Right lobe of liver (tissue), 6 donors: ENCODE measurements around the gene SLC12A3. TPM values are rescaled to one million over a fixed set of nuclear protein-coding genes. Genes with fewer than 3 reads are reported as not detected.

Experiments used
- ATAC-seq, 4 donors: fragments of 200-7000 bp; cut with Tn5 transposase; one replicate each; pipeline ENCODE4 v1.9.1; 2020; ENCODE audit warnings: mild to moderate bottlenecking in 4 of 4, moderate library complexity in 4 of 4
- DNase-seq, 3 donors: peaks; one replicate each; pipeline ENCODE4 v3.0.0-alpha.2; 2020
- H3K27ac ChIP-seq, 3 donors: fragments of 200-600 bp; one replicate each; pipeline ENCODE4 v1.8.0; 2022
- H3K27me3 ChIP-seq, 2 donors: fragments of 200-600 bp; one replicate each; pipeline ENCODE4 v1.8.0; 2022
- H3K36me3 ChIP-seq, 4 donors: fragments of 200-600 bp; sonication (generic) in 1 of 4; one replicate each; pipeline versions ENCODE4 v1.5.1 to v1.8.0; 2017 to 2022; ENCODE audit warnings: control low read depth in 1 of 4
- H3K4me1 ChIP-seq, 4 donors: fragments of 200-600 bp; sonication (generic) in 1 of 4; one replicate each; pipeline versions ENCODE4 v1.5.1 to v1.8.0; 2017 to 2022; ENCODE audit warnings: control low read depth in 1 of 4
- H3K4me3 ChIP-seq, 3 donors: fragments of 200-600 bp; one replicate each; pipeline ENCODE4 v1.8.0; 2022
- H3K9me3 ChIP-seq, 4 donors: fragments of 200-600 bp; sonication (generic) in 1 of 4; one replicate each; pipeline versions ENCODE4 v1.5.1 to v1.8.0; 2017 to 2022; ENCODE audit warnings: control low read depth in 1 of 4
- CTCF ChIP-seq, 4 donors: fragments of 200-600 bp in 3 of 4; fragments of 450-650 bp in 1 of 4; IDR thresholded peaks; one replicate each; pipeline versions ENCODE4 v1.5.1 to v1.8.0; 2016 to 2022; ENCODE audit warnings: antibody characterized with exemption in 4 of 4, mild to moderate bottlenecking in 2 of 4
- POLR2A ChIP-seq: fragments of 450-650 bp; IDR thresholded peaks from one replicate; pipeline ENCODE4 v1.6.1; 2017; ENCODE audit warnings: antibody characterized with exemption, mild to moderate bottlenecking
- WGBS: methylation state at CpG from one replicate; pipeline ENCODE4 v1.1.6; 2018; ENCODE audit warnings: low coverage, low lambda C conversion rate; ENCODE audit not compliant: insufficient coverage; ENCODE audit errors: missing lambda C conversion rate; 5-methylcytosine and 5-hydroxymethylcytosine counted together
- intact Hi-C, 2 donors: fragments of 100-400 bp; cut with DNase I; formaldehyde crosslinking; loops; one replicate each; pipeline versions ENCODE4 v1.11.2 to v1.14.1; 2022
- total RNA-seq, 6 experiments: library from RNA; depleted of rRNA in 2 of 6; stranded (reverse); fragments of >200 nt in 2 of 6; fragmentation: NEBNext Ultra II Directional in 3 of 6; extraction: Animal tissue kit (Norgen Biotek cat#: 25700) in 3 of 6; gene quantifications; one replicate each; pipeline versions ENCODE4 v1.1.0 to v1.2.4, GENCODE V29; 2016 to 2023
- donor health status: DM: no; HTN: yes; CAD: no.
- donor health status: DM: no; HTN: no; CAD: no.
- donor health status: DM: no; HTN: no; CAD: no.
- donor health status: DM: no; HTN: yes; CAD: no.
- donor health status: DM: no; HTN: yes; CAD: no.

Gene SLC12A3
- total RNA-seq, 6 experiments from 2014 or later, result not detected

GRCh38 chr16:56948234-56948633, 83.2 kb downstream of the SLC12A3 start:
- DNase-seq (no peak), ATAC-seq (no peak)
- Histone ChIP-seq H3K27me3 (no peaks in the 10 kb centered on the region), H3K4me3 (no peak overlapping the region), H3K9me3 (no peaks in the 10 kb centered on the region), H3K27ac (no peak overlapping the region), H3K4me1 (peaks cover 0 to 10% (median 5%) of the 10 kb centered on the region in 4 donors), H3K36me3 (peaks cover 14 to 32% (median 23%) of the 10 kb centered on the region in 4 donors)
- intact Hi-C loops, result no loop called here
- WGBS, result 100% methylated on average over 4 of the region's 6 CpGs
- TF ChIP-seq POLR2A, result no peak
- TF ChIP-seq CTCF (IDR thresholded peaks at IDR 0.05), result no peak

- no peak for DNase-seq
- H3K36me3 ChIP-seq, result peaks cover 0 to 14% (median 8%) of the 10 kb centered on the region in 4 donors
- 77% methylated on average over 3 of the region's 4 CpGs for WGBS
- H3K9me3 ChIP-seq, result no peaks in the 10 kb centered on the region
- peak in 2 of 4 donors; percentile 3 to 8 for ATAC-seq
- H3K27me3 ChIP-seq, result no peaks in the 10 kb centered on the region
- H3K4me3 ChIP-seq, result no peak overlapping the region
- TF ChIP-seq POLR2A, result no peak
- no peak for TF ChIP-seq CTCF (IDR thresholded peaks at IDR 0.05)
- intact Hi-C loops, result loop anchor here (5.0 to 10.0 kb wide), 2 partner anchors 75 to 83 kb away; partner anchors contain the start of gene SLC12A3 (in 1 of the 2)
- H3K27ac ChIP-seq, result no peak overlapping the region
- peaks cover 0 to 5% (median 0%) of the 10 kb centered on the region in 4 donors for H3K4me1 ChIP-seq
These were observed 85.0 kb downstream of the SLC12A3 start for GRCh38 chr16:56950051-56950450.

- Histone ChIP-seq H3K4me1 (peaks cover 0 to 1% (median 0%) of the 10 kb centered on the region in 4 donors), H3K27ac (no peak overlapping the region), H3K36me3 (peaks cover 0 to 10% (median 4%) of the 10 kb centered on the region in 4 donors), H3K27me3 (no peaks in the 10 kb centered on the region), H3K9me3 (no peaks in the 10 kb centered on the region), H3K4me3 (no peak overlapping the region)
- intact Hi-C loops, result loop anchor here (5.0 to 10.0 kb wide), 2 partner anchors 76 to 83 kb away; partner anchors contain the start of gene SLC12A3 (in 1 of the 2)
- peak in 3 of 4 donors; percentile 2 to 3 (median 3) for ATAC-seq
- no peak for TF ChIP-seq CTCF (IDR thresholded peaks at IDR 0.05)
- TF ChIP-seq POLR2A, result no peak
- no peak for DNase-seq
- 59% methylated on average over 4 of the region's 7 CpGs for whole genome bisulfite sequencing
These were observed 85.4 kb downstream of the SLC12A3 start for GRCh38 chr16:56950455-56950854.

GRCh38 chr16:56950881-56951771, 86.1 kb downstream of the SLC12A3 start:
- H3K9me3 ChIP-seq, result no peaks in the 10 kb centered on the region
- H3K27ac ChIP-seq, result no peak overlapping the region
- peak; percentile 65 to 84 (median 73) for ATAC-seq
- peak; percentile 46 to 58 (median 54) for TF ChIP-seq CTCF (IDR thresholded peaks at IDR 0.05)
- TF ChIP-seq POLR2A, result no peak
- no peaks in the 10 kb centered on the region for H3K4me1 ChIP-seq
- peaks cover 0 to 6% (median 1%) of the 10 kb centered on the region in 4 donors for H3K36me3 ChIP-seq
- H3K27me3 ChIP-seq, result no peaks in the 10 kb centered on the region
- DNase-seq, result peak in 1 of 3 donors; percentile 61
- intact Hi-C loops, result loop anchor here (5.0 to 10.0 kb wide), 2 partner anchors 76 to 84 kb away; partner anchors contain the start of gene SLC12A3 (in 1 of the 2)
- WGBS, result 46% methylated on average over 13 of the region's 15 CpGs
- no peak overlapping the region for H3K4me3 ChIP-seq
